PC-9 (cell line): ENCODE data around the gene PTGDS. TPM values are rescaled to one million over a fixed set of nuclear protein-coding genes. Genes with fewer than 3 reads are reported as not detected.

Experiments
- BruUV-seq: library from RNA; stranded (reverse); fragments of 400-500 nt; replicated peaks from 2 replicates; lab custom pipeline; 2021; lab: Mats Ljungman, UMichigan
- CTCF ChIA-PET: fragments of 300-600 bp; sonication (Branson Sonifier 250); formaldehyde crosslinking; loops from one replicate; lab custom pipeline; 2022; ENCODE audit warnings: antibody characterized with exemption; lab: Charles Lee
- POLR2A ChIA-PET: fragments of 300-600 bp; sonication (Branson Sonifier 250); formaldehyde crosslinking; loops from one replicate; lab custom pipeline; 2022; ENCODE audit warnings: antibody characterized with exemption; ENCODE audit not compliant: unreplicated experiment; lab: Charles Lee
- DNase-seq, 2 experiments: peaks; one replicate each; pipeline versions ENCODE4 v3.0.0 to v3.0.0-alpha.2; 2015 to 2022; ENCODE audit warnings: mixed read lengths in 1 of 2
- H2AFZ ChIP-seq: fragments of 200-600 bp; sonication (generic); 2 replicates; pipeline ENCODE4 v1.8.1; 2017; ENCODE audit warnings: antibody characterized with exemption
- H3F3A ChIP-seq: fragments of 200-600 bp; sonication (generic); 2 replicates; pipeline ENCODE4 v1.8.1; 2017; ENCODE audit warnings: antibody characterized with exemption, mild to moderate bottlenecking, low read depth; ENCODE audit not compliant: insufficient read depth
- H3K27ac ChIP-seq: fragments of 200-600 bp; sonication (generic); 2 replicates; pipeline ENCODE4 v1.6.1; 2016; ENCODE audit warnings: mixed run types
- H3K27me3 ChIP-seq: fragments of 200-600 bp; sonication (generic); 2 replicates; pipeline ENCODE4 v1.6.1; 2016; ENCODE audit warnings: low read depth, mixed run types; ENCODE audit not compliant: insufficient read depth
- H3K36me3 ChIP-seq: fragments of 200-600 bp; sonication (generic); 2 replicates; pipeline ENCODE4 v1.6.1; 2016; ENCODE audit warnings: low read depth, mixed run types
- H3K4me1 ChIP-seq: fragments of 200-600 bp; sonication (generic); replicated peaks from 2 replicates; pipeline ENCODE4 v1.6.1; 2016; ENCODE audit warnings: mixed run types; ENCODE audit not compliant: insufficient read depth
- H3K4me2 ChIP-seq: fragments of 200-600 bp; sonication (generic); 2 replicates; pipeline ENCODE4 v1.6.1; 2017; ENCODE audit warnings: mixed run types
- H3K4me3 ChIP-seq: fragments of 200-600 bp; sonication (generic); 2 replicates; pipeline ENCODE4 v1.6.1; 2016; ENCODE audit warnings: mixed run types
- H3K79me2 ChIP-seq: fragments of 200-600 bp; sonication (generic); 2 replicates; pipeline ENCODE4 v1.6.1; 2017; ENCODE audit warnings: low read depth, mixed run types
- H3K9me2 ChIP-seq: fragments of 200-600 bp; sonication (generic); 2 replicates; pipeline ENCODE4 v1.8.1; 2017; ENCODE audit warnings: mild to moderate bottlenecking; ENCODE audit not compliant: insufficient read depth
- H3K9me3 ChIP-seq: fragments of 200-600 bp; sonication (generic); 2 replicates; pipeline ENCODE4 v1.8.1; 2016; ENCODE audit warnings: low read depth; ENCODE audit not compliant: insufficient read depth
- H4K20me1 ChIP-seq: fragments of 200-600 bp; sonication (generic); 2 replicates; pipeline ENCODE4 v1.8.1; 2017; ENCODE audit not compliant: insufficient read depth
- CTCF ChIP-seq: fragments of 200-600 bp; sonication (generic); conservative IDR thresholded peaks from 2 replicates; pipeline ENCODE4 v1.6.1; 2017; ENCODE audit warnings: mixed run types, antibody characterized with exemption, mild to moderate bottlenecking, moderate library complexity
- EZH2 ChIP-seq: fragments of 200-600 bp; sonication (generic); IDR thresholded peaks from 2 replicates; pipeline ENCODE4 v1.8.0; 2017; ENCODE audit warnings: antibody characterized with exemption, low read depth
- intact Hi-C: fragments of 100-400 bp; cut with micrococcal nuclease; formaldehyde crosslinking; loops from one replicate; pipeline ENCODE4 v1.10.0; 2022; ENCODE audit not compliant: unreplicated experiment
- total RNA-seq: library from RNA; stranded (reverse); gene quantifications from 2 replicates; pipeline ENCODE4 v1.2.3, GENCODE V29; 2021

PTGDS gene
- total RNA-seq, 1 experiment from 2014 or later = 1.7 TPM

GRCh38 chr9:137009217-137009616 lies 31.9 kb downstream of the PTGDS start:
- Histone ChIP-seq H3K27me3 (no peaks in the 10 kb centered on the region), H4K20me1 (no peaks in the 10 kb centered on the region), H3K9me2 (no peaks in the 10 kb centered on the region), H3K79me2 (no peaks in the 10 kb centered on the region), H3F3A (0 out of 2 replicates have a peak, but pooled peaks cover 5% of the 10 kb centered on the region), H3K4me1 (no peaks in the 10 kb centered on the region), H3K4me2 (no peak overlapping the region), H3K36me3 (no peaks in the 10 kb centered on the region), H2AFZ (no peak overlapping the region), H3K27ac (no peak overlapping the region), H3K9me3 (no peaks in the 10 kb centered on the region), H3K4me3 (no peak overlapping the region)
- no peak for DNase-seq
- ChIA-PET POLR2A (no interaction called here), CTCF (no interaction called here)
- TF ChIP-seq EZH2 (no peak), CTCF (no peak)
- no TSS peak for BruUV-seq
- intact Hi-C loops = no loop called here

- no TSS peak for BruUV-seq
- Histone ChIP-seq H3K27me3 (no peaks in the 10 kb centered on the region), H3K9me2 (no peaks in the 10 kb centered on the region), H4K20me1 (no peaks in the 10 kb centered on the region), H2AFZ (no peak overlapping the region), H3K36me3 (no peaks in the 10 kb centered on the region), H3K27ac (no peak overlapping the region), H3K4me2 (no peak overlapping the region), H3K79me2 (no peaks in the 10 kb centered on the region), H3K4me3 (no peak overlapping the region), H3K9me3 (no peaks in the 10 kb centered on the region), H3K4me1 (no peaks in the 10 kb centered on the region), H3F3A (0 out of 2 replicates have a peak, but pooled peaks cover 3% of the 10 kb centered on the region)
- no peak for DNase-seq
- intact Hi-C loops = no loop called here
- TF ChIP-seq EZH2 = no peak
- no peak for TF ChIP-seq CTCF
- ChIA-PET CTCF (no interaction called here), POLR2A (no interaction called here)
These were observed 32.8 kb downstream of the PTGDS start for GRCh38 chr9:137009938-137010732.

- H3K27me3 ChIP-seq = no peaks in the 10 kb centered on the region
- H3K4me3 ChIP-seq = no peak overlapping the region
- no peaks in the 10 kb centered on the region for H3K9me3 ChIP-seq
- H2AFZ ChIP-seq = no peak overlapping the region
- H3K4me2 ChIP-seq = no peak overlapping the region
- H3K79me2 ChIP-seq = no peaks in the 10 kb centered on the region
- H3K9me2 ChIP-seq = no peaks in the 10 kb centered on the region
- no peaks in the 10 kb centered on the region for H3F3A ChIP-seq
- H4K20me1 ChIP-seq = no peaks in the 10 kb centered on the region
- ChIA-PET POLR2A (no interaction called here), CTCF (no interaction called here)
- TF ChIP-seq CTCF = no peak
- no peak for TF ChIP-seq EZH2
- intact Hi-C loops = no loop called here
- H3K36me3 ChIP-seq = no peaks in the 10 kb centered on the region
- BruUV-seq = TSS peak; percentile 11
- DNase-seq = no peak
- H3K4me1 ChIP-seq = no peaks in the 10 kb centered on the region
- H3K27ac ChIP-seq = no peak overlapping the region
These were observed 33.9 kb downstream of the PTGDS start for GRCh38 chr9:137011156-137011555.
